Measurements from ENCODE around the gene UBR2. TPM values are rescaled to one million over a fixed set of nuclear protein-coding genes. Genes with fewer than 3 reads are reported as not detected.

The UBR2 gene
- total and polyA plus RNA-seq, 9 of the 15 experiments (the other 6 are each of a cell fraction or from before 2014, with no cell fraction given) = 9.1 to 38.9 (median 23.4) TPM

GRCh38 chr6:42532038-42532669 lies 31.7 kb upstream of the UBR2 start:
- no peak overlapping the region for H3K27ac ChIP-seq (ENCODE audit: extremely low read depth, low read depth, low read length)
- peaks cover 13 to 14% of the 10 kb centered on the region in 2 experiments for H3K27me3 ChIP-seq (ENCODE audit: control insufficient read depth in 2 of 2, insufficient read depth in 2 of 2, low read length in 2 of 2)
- intact Hi-C loops (cut with micrococcal nuclease) (loop anchor here (5.0 kb wide), 2 partner anchors 35 to 70 kb away; no protein-coding TSS in a partner anchor), in situ Hi-C loops (cut with MboI) (loop anchor here (25.0 kb wide), 1 partner anchor 220 kb away; no protein-coding TSS in a partner anchor)
- no TSS peak for BruUV-seq (replicated peaks)
- H3K4me1 ChIP-seq (replicated peaks in 1 of 2; ENCODE audit: control insufficient read depth in 2 of 2, insufficient read depth in 2 of 2, low read length in 2 of 2) = no peaks in the 10 kb centered on the region; a peak in 1 of 5 replicates
- ChIA-PET CTCF (ENCODE audit: low intra/inter-chr PET ratio) (interaction anchor here (0.5 to 1.2 kb wide), 5 partner anchors 127 to 271 kb away, joined by 3 read pairs; no protein-coding TSS in a partner anchor), POLR2A (interaction anchor here (0.7 kb wide), 1 partner anchor 45 kb away, joined by 3 read pairs; no protein-coding TSS in a partner anchor)
- no peak overlapping the region for H3K4me2 ChIP-seq (ENCODE audit: insufficient read depth, low read length)
- ATAC-seq (peak; percentile 94), DNase-seq (ENCODE audit: extremely low read depth in 1 of 4, low spot score in 3 of 4) (peak; percentile 68 to 80 (median 78)), FAIRE-seq (peak; percentile 93)
- H3K9me3 ChIP-seq (replicated peaks; ENCODE audit: control insufficient read depth, insufficient read depth, low read depth, low read length) = no peaks in the 10 kb centered on the region
- no peak overlapping the region for H3K4me3 ChIP-seq
- no peak overlapping the region for H2AFZ ChIP-seq (ENCODE audit: low read depth, low read length)
- no peaks in the 10 kb centered on the region for H3K9me1 ChIP-seq (ENCODE audit: control insufficient read depth, insufficient read depth, low read length)
- H4K20me1 ChIP-seq (replicated peaks; ENCODE audit: control insufficient read depth, insufficient read depth, low read length) = no peaks in the 10 kb centered on the region
- no peak overlapping the region for H3K9ac ChIP-seq (ENCODE audit: insufficient read depth in 1 of 2, low read depth in 2 of 2, low read length in 2 of 2)
- no peaks in the 10 kb centered on the region for H3K79me2 ChIP-seq (ENCODE audit: control insufficient read depth, insufficient read depth, low read length)
- no peaks in the 10 kb centered on the region for H3K36me3 ChIP-seq (ENCODE audit: control insufficient read depth, insufficient read depth, low read length)
- TF ChIP-seq RCOR1 (IDR thresholded peaks at IDR 0.05; ENCODE audit: borderline replicate concordance in 1 of 2, low read depth in 2 of 2, low read length in 2 of 2) (peak in 1 of 2 experiments; percentile 6; a peak in 2 of 4 replicates), KDM1A (IDR thresholded peaks at IDR 0.05) (peak; percentile 91 to 93), ZNF41 (CRISPR knock-in tag; conservative IDR thresholded peaks at IDR 0.05) (no peak), FOXK2 (conservative IDR thresholded peaks at IDR 0.05 in 1 of 2, IDR thresholded peaks at IDR 0.05 in 1 of 2; ENCODE audit: low read depth in 2 of 2) (no peak), SMC3 (conservative IDR thresholded peaks at IDR 0.05; ENCODE audit: insufficient read depth, low read depth, low read length) (peak; percentile 65), HDAC2 (IDR thresholded peaks at IDR 0.05) (peak; percentile 73; the same call in 1 of the 2 replicates), RAD21 (CRISPR knock-in tag; conservative IDR thresholded peaks at IDR 0.05 in 1 of 2, IDR thresholded peaks at IDR 0.05 in 1 of 2) (peak; percentile 78 to 82), CTCF (IDR thresholded peaks at IDR 0.05 in 2 of 3, conservative IDR thresholded peaks at IDR 0.05 in 1 of 3; ENCODE audit: insufficient read depth in 2 of 3, low read depth in 1 of 3, low read length in 3 of 3) (peak; percentile 90 to 98 (median 93)), MED1 (CRISPR knock-in tag; IDR thresholded peaks at IDR 0.05; ENCODE audit: borderline replicate concordance) (no peak), NR2F6 (CRISPR knock-in tag; IDR thresholded peaks at IDR 0.05) (no peak), DEAF1 (CRISPR knock-in tag; IDR thresholded peaks at IDR 0.05) (peak; percentile 53; the same call in 1 of the 2 replicates), HCFC1 (IDR thresholded peaks at IDR 0.05; ENCODE audit: low read depth, low read length) (0 out of 2 replicates have a peak, but pooled peaks have one; percentile 20), ARID2 (IDR thresholded peaks at IDR 0.05) (no peak), TARDBP (IDR thresholded peaks at IDR 0.05) (no peak), ESRRA (IDR thresholded peaks at IDR 0.05; ENCODE audit: borderline replicate concordance, low read depth) (peak; percentile 83), ELF2 (CRISPR knock-in tag; IDR thresholded peaks at IDR 0.05) (peak; percentile 47; the same call in 1 of the 2 replicates)
- TF ChIP-seq, protein P1, sequence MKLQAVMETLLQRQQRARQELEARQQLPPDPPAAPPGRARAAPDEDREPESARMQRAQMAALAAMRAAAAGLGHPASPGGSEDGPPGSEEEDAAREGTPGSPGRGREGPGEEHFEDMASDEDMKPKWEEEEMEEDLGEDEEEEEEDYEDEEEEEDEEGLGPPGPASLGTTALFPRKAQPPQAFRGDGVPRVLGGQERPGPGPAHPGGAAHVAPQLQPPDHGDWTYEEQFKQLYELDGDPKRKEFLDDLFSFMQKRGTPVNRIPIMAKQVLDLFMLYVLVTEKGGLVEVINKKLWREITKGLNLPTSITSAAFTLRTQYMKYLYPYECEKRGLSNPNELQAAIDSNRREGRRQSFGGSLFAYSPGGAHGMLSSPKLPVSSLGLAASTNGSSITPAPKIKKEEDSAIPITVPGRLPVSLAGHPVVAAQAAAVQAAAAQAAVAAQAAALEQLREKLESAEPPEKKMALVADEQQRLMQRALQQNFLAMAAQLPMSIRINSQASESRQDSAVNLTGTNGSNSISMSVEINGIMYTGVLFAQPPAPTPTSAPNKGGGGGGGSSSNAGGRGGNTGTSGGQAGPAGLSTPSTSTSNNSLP (IDR thresholded peaks at IDR 0.05; ENCODE audit: borderline replicate concordance, low read depth, low read length) = 0 out of 2 replicates have a peak, but pooled peaks have one; percentile 78
